Mucosa of stomach (tissue), 1 donor: ENCODE results near the gene BTBD9.

Source experiments
- H3K27me3 ChIP-seq: one replicate; pipeline ENCODE4 v1.7.0; 2013; ENCODE audit warnings: mild to moderate bottlenecking, low read length; ENCODE audit not compliant: control insufficient read depth, insufficient read depth
- H3K36me3 ChIP-seq: one replicate; pipeline ENCODE4 v1.7.0; 2013; ENCODE audit warnings: low read length; ENCODE audit not compliant: control insufficient read depth, insufficient read depth
- H3K4me1 ChIP-seq: one replicate; pipeline ENCODE4 v1.7.0; 2013; ENCODE audit warnings: mild to moderate bottlenecking, low read length; ENCODE audit not compliant: control insufficient read depth, insufficient read depth
- H3K4me3 ChIP-seq: one replicate; pipeline ENCODE4 v1.7.0; 2013; ENCODE audit warnings: low read length
- H3K9ac ChIP-seq: one replicate; pipeline ENCODE4 v1.7.0; 2013; ENCODE audit warnings: mild to moderate bottlenecking, low read length, moderate library complexity
- H3K9me3 ChIP-seq: one replicate; pipeline ENCODE4 v1.7.0; 2013; ENCODE audit warnings: mild to moderate bottlenecking, low read length, moderate library complexity; ENCODE audit not compliant: control insufficient read depth
- donor health status: Pancreatic carcinoma.

BTBD9 gene

DNA sequence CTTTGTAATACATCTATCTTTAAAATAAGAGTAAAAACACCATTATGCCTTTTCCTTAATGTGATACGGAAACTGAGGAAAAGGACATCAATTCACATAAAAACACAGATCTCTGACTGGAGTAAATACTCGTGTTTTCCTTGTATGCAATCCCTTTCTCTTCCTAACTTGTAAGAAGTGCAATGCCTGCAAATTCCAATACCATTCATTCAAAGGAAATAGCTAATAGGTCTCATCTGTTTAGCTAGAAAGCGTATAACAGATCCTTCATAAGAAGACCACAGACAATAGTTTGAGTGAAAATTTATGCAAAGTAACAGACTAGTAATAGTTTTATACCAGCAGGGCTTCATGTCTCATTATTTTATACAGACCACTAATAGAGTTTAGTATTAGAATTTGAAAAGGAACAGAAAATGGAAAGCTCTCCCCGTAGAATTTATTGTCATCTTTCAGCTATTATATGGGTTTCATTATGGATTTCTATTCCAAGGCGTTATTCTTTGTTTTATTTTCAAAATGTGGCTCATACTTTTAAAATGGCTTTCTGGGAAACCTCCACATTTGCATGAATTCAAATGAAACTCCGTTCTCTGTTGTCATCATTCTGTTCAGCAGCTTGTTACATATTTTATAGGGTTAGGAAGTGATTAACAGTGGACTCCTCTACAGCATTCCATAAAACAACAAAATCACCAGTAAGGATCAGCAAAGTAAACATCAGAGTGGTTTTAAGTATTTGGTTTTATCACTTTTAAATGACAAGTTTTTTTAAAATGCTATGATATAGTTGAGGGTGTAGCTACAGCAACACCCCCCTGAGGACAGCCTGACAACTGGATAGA, 186.7 kb downstream of the BTBD9 start:
- H3K27me3 ChIP-seq, result no peaks in the 10 kb centered on the region
- no peak overlapping the region for H3K4me3 ChIP-seq
- H3K9me3 ChIP-seq, result no peaks in the 10 kb centered on the region

GRCh38 chr6:38450717-38451116, 189.0 kb downstream of the BTBD9 start:
- H3K27me3 ChIP-seq, result no peaks in the 10 kb centered on the region

More for the DNA sequence above, 186.7 kb downstream of the BTBD9 start:
- Histone ChIP-seq H3K9ac (no peak overlapping the region), H3K4me1 (no peaks in the 10 kb centered on the region), H3K36me3 (no peaks in the 10 kb centered on the region)

GRCh38 chr6:38445925-38446324, 193.8 kb downstream of the BTBD9 start:
- Histone ChIP-seq H3K9ac (no peak overlapping the region), H3K9me3 (no peaks in the 10 kb centered on the region), H3K4me1 (no peaks in the 10 kb centered on the region), H3K4me3 (no peak overlapping the region), H3K36me3 (no peaks in the 10 kb centered on the region), H3K27me3 (no peaks in the 10 kb centered on the region)

More at GRCh38 chr6:38450717-38451116, 189.0 kb downstream of the BTBD9 start:
- H3K36me3 ChIP-seq, result no peaks in the 10 kb centered on the region
- H3K4me1 ChIP-seq, result no peaks in the 10 kb centered on the region
- no peak overlapping the region for H3K9ac ChIP-seq
- no peaks in the 10 kb centered on the region for H3K9me3 ChIP-seq
- H3K4me3 ChIP-seq, result no peak overlapping the region

DNA sequence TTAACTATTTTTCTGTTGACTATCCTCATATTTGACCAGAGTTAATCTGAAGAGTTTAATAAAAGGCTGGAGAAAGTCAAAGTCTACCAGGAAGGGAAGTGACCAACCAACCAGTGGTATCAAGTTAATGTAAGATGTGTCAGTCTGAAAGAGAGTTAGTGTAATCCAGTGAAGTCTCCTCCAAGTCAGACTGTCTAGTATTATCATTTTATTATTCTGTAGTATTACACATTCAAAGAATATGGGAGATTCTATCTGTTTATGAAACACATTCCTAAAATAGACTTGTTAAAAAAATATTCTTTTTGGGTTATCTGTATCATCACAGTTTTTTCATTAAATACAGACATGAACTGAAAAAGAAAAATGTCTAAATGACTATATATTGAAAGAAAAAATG, 194.4 kb downstream of the BTBD9 start:
- Histone ChIP-seq H3K36me3 (no peaks in the 10 kb centered on the region), H3K27me3 (no peaks in the 10 kb centered on the region), H3K4me1 (no peaks in the 10 kb centered on the region), H3K9me3 (no peaks in the 10 kb centered on the region), H3K4me3 (no peak overlapping the region), H3K9ac (no peak overlapping the region)

DNA sequence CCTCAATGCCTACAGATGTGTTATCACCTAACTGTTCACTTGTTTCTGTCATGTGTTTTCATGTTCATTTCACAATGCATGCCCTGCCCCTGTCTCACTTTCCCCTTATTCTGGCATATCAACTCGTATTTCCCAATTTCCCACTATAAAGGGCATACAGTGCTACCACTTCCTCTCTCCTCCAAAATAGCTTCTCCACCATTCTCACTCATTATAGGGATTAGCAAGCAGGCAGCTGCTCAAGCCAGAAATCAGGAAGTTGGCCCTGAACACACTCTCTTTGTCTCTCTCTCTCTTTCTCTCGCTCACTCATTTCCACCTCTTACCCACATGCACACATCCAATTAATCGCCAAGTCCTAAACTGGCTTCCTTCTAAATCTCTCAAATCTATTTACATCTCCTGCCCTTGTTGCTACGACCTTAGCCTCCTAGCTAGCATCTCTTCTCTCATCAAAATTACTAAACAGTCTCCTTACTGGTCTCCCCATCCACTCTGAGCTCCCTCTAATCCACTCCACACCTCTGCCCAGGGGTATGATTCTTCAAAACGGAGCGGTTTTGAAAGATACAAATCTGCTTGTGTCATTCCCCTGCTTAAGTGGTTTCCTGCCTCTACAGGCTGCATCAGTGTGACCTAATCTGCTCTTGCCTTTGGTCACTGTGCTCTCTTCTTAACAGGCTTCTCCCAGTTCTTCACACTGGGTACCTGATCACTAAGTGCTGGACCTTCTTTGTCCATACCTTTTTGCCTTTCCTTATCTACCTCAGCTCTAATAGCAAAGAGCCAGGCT, 196.2 kb downstream of the BTBD9 start:
- Histone ChIP-seq H3K27me3 (no peaks in the 10 kb centered on the region), H3K36me3 (no peaks in the 10 kb centered on the region), H3K9me3 (no peaks in the 10 kb centered on the region), H3K4me3 (no peak overlapping the region), H3K9ac (no peak overlapping the region), H3K4me1 (no peaks in the 10 kb centered on the region)

DNA sequence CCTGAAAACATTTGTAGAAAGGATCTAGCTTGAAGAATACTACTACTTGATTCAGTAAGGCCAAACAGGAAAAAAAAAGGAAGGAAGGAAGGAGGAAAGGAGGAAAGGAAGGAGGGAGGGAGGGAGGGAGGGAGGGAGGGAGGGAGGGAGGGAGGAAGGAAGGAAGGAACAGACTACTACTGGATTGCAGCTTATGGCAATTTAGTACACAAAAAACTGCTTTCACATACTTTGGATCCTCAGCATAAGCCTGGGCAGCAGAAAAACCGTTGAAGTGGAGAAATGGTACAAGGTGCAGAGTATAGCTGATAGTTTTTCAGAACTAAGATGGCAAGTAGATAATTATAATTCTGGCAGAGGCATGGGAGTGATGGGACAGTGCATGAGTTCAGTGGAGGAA, 201.6 kb downstream of the BTBD9 start:
- Histone ChIP-seq H3K27me3 (no peaks in the 10 kb centered on the region), H3K4me3 (no peak overlapping the region), H3K9me3 (no peaks in the 10 kb centered on the region), H3K9ac (no peak overlapping the region), H3K4me1 (no peaks in the 10 kb centered on the region), H3K36me3 (no peaks in the 10 kb centered on the region)

GRCh38 chr6:38436726-38437465, 202.8 kb downstream of the BTBD9 start:
- H3K4me1 ChIP-seq, result no peaks in the 10 kb centered on the region
- H3K4me3 ChIP-seq, result no peak overlapping the region
- no peaks in the 10 kb centered on the region for H3K36me3 ChIP-seq
- H3K9me3 ChIP-seq, result no peaks in the 10 kb centered on the region
- no peak overlapping the region for H3K9ac ChIP-seq
- H3K27me3 ChIP-seq, result no peaks in the 10 kb centered on the region

GRCh38 chr6:38435330-38435729, 204.4 kb downstream of the BTBD9 start:
- Histone ChIP-seq H3K27me3 (no peaks in the 10 kb centered on the region), H3K9me3 (no peaks in the 10 kb centered on the region), H3K4me3 (no peak overlapping the region), H3K36me3 (no peaks in the 10 kb centered on the region), H3K4me1 (no peaks in the 10 kb centered on the region), H3K9ac (no peak overlapping the region)

DNA sequence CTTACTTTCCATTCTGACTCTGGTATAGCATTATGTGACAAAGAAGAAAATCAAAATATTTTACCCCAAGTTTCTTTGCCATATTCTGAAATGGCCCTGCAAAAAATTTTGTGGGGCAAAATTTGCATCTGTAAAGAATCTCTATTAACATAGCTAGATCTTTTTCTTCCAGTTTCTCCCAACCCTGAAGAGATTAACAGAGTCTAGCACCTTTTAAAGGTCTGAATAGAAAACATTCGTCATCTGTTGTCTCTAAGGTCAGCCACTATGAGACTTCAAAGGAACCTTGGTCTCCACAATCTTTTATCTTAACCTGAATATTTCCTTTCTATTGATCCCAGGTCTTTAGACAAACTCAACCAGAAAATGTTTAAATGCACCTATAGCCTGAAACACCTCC, 205.7 kb downstream of the BTBD9 start:
- Histone ChIP-seq H3K27me3 (no peaks in the 10 kb centered on the region), H3K4me3 (no peak overlapping the region), H3K9ac (no peak overlapping the region), H3K36me3 (no peaks in the 10 kb centered on the region), H3K4me1 (no peaks in the 10 kb centered on the region), H3K9me3 (no peaks in the 10 kb centered on the region)

DNA sequence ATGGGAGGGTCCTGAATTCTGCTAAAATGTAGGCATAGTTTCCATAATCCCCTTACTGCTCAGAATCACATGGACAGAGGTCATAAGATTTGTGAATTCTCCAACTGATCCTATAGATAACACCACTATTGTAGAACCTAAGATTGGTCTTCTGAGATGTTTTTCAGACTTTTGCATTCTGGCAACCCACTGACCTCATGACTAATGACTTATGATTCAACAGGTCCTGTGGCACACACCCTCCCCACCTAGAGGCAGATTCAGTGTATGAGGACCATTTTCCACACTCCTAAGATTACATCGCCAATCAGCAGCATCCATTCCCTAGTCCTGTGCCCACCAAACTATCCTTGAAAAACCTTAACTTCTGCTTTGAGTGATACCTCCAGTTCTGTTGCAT, 207.2 kb downstream of the BTBD9 start:
- Histone ChIP-seq H3K9me3 (no peaks in the 10 kb centered on the region), H3K4me3 (no peak overlapping the region), H3K27me3 (no peaks in the 10 kb centered on the region), H3K9ac (no peak overlapping the region), H3K4me1 (no peaks in the 10 kb centered on the region), H3K36me3 (no peaks in the 10 kb centered on the region)

- no peak overlapping the region for H3K9ac ChIP-seq
- H3K27me3 ChIP-seq, result no peaks in the 10 kb centered on the region
- H3K4me1 ChIP-seq, result no peaks in the 10 kb centered on the region
- no peaks in the 10 kb centered on the region for H3K9me3 ChIP-seq
- H3K36me3 ChIP-seq, result no peaks in the 10 kb centered on the region
- H3K4me3 ChIP-seq, result no peak overlapping the region
Measured at GRCh38 chr6:38432079-38432478, 207.7 kb downstream of the BTBD9 start.

DNA sequence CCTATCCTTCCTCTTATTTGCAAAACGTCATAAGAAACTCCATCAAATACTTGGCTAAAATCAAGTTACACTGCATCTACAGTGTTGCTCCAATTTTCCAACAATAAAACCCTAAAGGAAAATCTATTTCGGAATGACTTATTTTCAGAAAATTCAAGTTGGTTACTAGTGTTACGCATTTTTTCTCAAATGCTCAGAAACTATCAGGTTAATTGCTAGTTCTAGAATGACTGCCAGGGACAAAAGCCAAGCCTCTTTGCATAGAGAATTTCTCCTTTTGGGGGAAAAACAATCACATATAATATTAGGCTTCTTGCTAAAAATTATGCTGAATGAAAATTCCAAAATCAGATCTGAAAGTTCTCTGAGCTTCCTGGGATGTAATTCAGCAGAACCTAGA, 210.2 kb downstream of the BTBD9 start:
- H3K27me3 ChIP-seq, result no peaks in the 10 kb centered on the region
- H3K9ac ChIP-seq, result no peak overlapping the region

More for the DNA sequence above, 210.2 kb downstream of the BTBD9 start:
- H3K9me3 ChIP-seq, result no peaks in the 10 kb centered on the region
- no peak overlapping the region for H3K4me3 ChIP-seq
- no peaks in the 10 kb centered on the region for H3K4me1 ChIP-seq
- H3K36me3 ChIP-seq, result no peaks in the 10 kb centered on the region
